NB4 (cell line): ENCODE results near the gene DNAI1.

Experiments
- CTCF ChIP-seq: IDR thresholded peaks from one replicate; pipeline ENCODE4 v1.5.1; 2012; ENCODE audit warnings: low read depth, low read length
- MAX ChIP-seq: IDR thresholded peaks from 2 replicates; pipeline ENCODE4 v1.6.1; 2011; ENCODE audit warnings: low read depth, low read length
- MYC ChIP-seq: IDR thresholded peaks from 2 replicates; pipeline ENCODE4 v1.6.1; 2011; ENCODE audit warnings: low read depth, low read length
- POLR2A ChIP-seq: IDR thresholded peaks from 2 replicates; pipeline ENCODE4 v1.6.1; 2011; ENCODE audit warnings: mild to moderate bottlenecking; ENCODE audit not compliant: insufficient read length; ENCODE audit errors: extremely low read depth

- TF ChIP-seq CTCF: peak; percentile 98
- no peak for TF ChIP-seq POLR2A
- peak; percentile 51 for TF ChIP-seq MAX
- TF ChIP-seq MYC: peak; percentile 16; the same call in 1 of the 2 replicates
Measured at GRCh38 chr9:34437006-34437925, 21.3 kb upstream of the DNAI1 start.
